SK-N-SH (cell line): ENCODE results near the gene CSNK1E.

Experiments used
- CTCF ChIP-seq: fragments of 200-600 bp; sonication (generic); IDR thresholded peaks from 2 replicates; pipeline ENCODE4 v1.6.1; 2017; ENCODE audit warnings: antibody characterized with exemption, mild to moderate bottlenecking, moderate library complexity
- POLR2AphosphoS5 ChIP-seq: IDR thresholded peaks from 2 replicates; pipeline ENCODE4 v1.6.1; 2012; ENCODE audit warnings: low read depth, low read length
- RFX5 ChIP-seq: IDR thresholded peaks from 2 replicates; pipeline ENCODE4 v1.6.1; 2012; ENCODE audit warnings: mild to moderate bottlenecking, improper control_type of control experiment, low read length
- SIN3A ChIP-seq: IDR thresholded peaks from 2 replicates; pipeline ENCODE4 v1.6.1; 2012; ENCODE audit warnings: low read depth, mild to moderate bottlenecking, low read length, moderate library complexity, borderline replicate concordance

DNA sequence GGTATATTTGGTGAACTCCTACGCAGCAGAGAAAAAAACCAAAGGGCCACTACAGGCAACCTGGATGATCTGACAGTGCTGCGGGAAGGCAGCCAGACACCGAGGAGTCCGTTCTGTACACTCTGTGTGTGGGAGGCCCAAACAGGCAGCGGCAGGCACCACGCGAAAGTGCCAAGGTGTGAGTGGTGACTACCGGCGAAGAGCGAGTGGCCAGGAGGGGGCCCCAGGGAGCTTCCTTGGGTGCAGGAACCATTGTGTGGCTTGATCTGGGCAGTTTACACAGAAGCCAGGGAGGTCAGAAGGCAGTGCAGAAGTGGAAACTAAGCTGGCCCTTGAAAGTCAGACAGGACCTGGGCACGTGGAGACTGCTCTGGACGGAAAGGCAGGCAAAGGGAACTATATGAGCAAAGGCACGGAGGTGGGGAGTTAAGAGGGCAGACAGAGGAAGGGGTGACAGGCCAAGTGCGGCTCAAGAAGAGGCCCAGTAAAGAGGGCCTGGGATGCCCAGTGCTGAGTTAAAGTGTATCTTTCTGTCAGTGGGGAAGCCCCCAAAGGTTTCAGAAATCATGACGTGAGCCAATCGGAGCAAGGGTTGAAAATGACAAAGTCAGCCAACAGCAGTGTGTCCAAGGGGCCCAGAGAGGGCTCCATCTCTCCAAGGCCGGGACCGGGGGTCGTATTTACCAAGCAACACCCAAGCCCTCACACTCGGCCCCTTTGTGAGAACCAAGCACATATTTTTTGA is 55.0 kb downstream of the CSNK1E start:
- no peak for TF ChIP-seq POLR2AphosphoS5
- TF ChIP-seq CTCF: peak; percentile 26
- no peak for TF ChIP-seq RFX5
- no peak for TF ChIP-seq SIN3A
